Measurements from ENCODE around the gene TIMM17A. TPM values are rescaled to one million over a fixed set of nuclear protein-coding genes. Genes with fewer than 3 reads are reported as not detected.

Gene TIMM17A
- total RNA-seq, 1 donor from 2014 or later, result 21.9 TPM

DNA sequence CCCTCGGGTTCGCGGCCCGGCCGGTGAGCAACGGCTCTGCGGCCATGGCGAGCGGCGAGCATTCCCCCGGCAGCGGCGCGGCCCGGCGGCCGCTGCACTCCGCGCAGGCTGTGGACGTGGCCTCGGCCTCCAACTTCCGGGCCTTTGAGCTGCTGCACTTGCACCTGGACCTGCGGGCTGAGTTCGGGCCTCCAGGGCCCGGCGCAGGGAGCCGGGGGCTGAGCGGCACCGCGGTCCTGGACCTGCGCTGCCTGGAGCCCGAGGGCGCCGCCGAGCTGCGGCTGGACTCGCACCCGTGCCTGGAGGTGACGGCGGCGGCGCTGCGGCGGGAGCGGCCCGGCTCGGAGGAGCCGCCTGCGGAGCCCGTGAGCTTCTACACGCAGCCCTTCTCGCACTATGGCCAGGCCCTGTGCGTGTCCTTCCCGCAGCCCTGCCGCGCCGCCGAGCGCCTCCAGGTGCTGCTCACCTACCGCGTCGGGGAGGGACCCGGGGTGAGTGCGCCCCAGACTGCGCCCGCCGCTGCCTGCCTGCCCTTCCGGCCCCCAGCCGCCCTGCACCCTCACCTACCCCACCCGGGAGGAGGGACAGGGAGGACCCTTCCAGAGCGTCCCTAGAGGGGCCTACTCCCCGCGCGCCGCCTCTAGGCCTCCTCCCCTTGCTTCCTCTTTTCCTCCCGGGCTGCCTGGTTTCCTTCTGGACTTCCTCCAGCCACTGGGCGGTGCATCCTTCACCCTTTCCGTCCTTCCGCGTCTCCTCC, 27.5 kb downstream of the TIMM17A start, which contains the start of gene RNPEP:
Gene RNPEP, plus strand, starts transcription at position 26 of the 757 bp plus-strand sequence. Its CDS starts 19 bp downstream, at position 45.
- DNase-seq (ENCODE audit: low spot score), result peak; percentile 95

DNA sequence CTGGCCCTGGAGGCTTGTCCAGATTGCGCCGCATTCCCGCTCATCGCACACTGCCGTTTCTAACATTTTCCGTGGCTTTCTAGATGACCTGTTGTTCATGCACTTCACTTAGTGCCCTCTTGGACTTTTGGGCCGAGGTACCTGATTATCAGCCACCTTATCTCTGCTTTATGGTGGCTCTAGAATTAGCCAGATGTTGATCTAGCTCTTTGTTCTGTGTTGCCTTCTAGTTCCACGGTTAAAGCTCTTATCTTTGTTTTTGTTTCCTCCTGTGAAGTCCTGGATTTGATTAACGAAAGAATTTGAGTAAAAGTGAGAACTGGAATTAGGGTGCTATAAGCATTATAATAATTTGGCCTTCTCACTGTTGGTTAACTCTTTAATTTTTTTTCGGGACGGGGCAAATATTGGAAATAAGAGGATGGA, 28.1 kb downstream of the TIMM17A start:
- no peak for DNase-seq (ENCODE audit: low spot score)

- DNase-seq (ENCODE audit: low spot score), result no peak
Measured at GRCh38 chr1:201984446-201984845, 29.1 kb downstream of the TIMM17A start.

GRCh38 chr1:201985355-201985754, 30.1 kb downstream of the TIMM17A start:
- no peak for DNase-seq (ENCODE audit: low spot score)

DNA sequence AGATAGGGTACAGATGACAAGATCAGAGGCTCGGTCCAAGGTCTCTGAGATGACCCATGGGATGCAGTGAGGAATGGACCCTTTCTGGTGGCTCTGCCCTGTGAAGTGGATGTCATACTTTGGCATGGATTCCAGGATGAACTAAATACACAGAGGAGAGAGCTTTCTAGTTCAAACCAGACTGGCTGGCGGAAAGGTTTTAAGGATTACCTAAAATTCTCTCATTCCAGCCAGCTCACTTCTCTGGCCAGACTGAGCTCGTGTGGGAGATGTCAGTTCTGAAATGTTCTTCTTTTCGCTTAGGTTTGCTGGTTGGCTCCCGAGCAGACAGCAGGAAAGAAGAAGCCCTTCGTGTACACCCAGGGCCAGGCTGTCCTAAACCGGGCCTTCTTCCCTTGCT, 33.3 kb downstream of the TIMM17A start:
- peak; percentile 89 for DNase-seq (ENCODE audit: low spot score)

DNA sequence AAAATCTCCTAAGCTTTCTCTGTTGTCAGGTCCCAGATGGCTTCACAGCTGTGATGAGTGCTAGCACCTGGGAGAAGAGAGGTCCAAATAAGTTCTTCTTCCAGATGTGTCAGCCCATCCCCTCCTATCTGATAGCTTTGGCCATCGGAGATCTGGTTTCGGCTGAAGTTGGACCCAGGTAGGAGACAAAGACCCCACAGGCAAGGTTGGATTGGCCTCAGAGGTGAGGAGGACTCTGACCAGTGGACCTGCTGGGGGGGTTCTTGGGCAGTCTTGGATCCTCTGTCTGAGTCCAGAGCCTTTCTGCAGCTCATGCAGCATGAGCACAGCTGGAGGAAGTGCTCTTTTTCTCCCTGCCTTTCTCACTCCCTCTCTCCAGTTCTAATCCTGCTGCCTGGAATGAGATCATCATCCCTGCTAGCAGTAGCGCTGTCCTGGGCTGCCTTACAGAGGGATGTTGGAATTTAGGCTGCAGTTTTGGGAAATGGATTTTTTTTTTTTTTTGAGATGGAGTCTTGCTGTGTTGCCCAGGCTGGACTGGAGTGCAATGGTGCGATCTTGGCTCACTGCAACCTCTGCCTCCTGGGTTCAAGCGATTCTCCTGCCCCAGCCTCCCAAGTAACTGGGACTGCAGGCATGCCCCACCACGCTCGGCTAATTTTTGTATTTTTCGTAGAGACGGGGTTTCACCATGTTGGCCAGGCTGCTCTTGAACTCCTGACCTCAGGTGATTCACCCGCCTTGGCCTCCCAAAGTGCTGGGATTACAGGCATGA, 34.2 kb downstream of the TIMM17A start:
- peak; percentile 74 for DNase-seq (ENCODE audit: low spot score)

DNA sequence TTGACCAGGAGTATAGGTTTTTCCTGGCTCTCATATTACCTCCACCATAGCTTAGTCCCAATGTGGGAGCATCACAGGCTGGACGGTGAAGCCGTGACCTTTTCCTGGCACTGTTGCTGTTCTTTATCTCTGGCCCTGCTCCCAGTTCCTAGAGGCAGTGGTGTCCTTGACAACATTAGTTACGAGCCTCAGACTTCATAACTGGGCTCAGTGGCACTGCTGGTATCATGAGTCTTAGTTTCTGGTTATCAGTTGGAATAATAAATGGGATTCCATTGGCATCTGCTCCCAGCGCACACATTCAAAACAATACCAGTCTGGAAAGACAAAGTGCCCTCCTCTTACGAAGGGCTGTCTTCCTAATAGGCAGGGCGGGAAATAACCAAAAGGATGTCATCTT, 35.1 kb downstream of the TIMM17A start:
- peak; percentile 56 for DNase-seq (ENCODE audit: low spot score)

DNA sequence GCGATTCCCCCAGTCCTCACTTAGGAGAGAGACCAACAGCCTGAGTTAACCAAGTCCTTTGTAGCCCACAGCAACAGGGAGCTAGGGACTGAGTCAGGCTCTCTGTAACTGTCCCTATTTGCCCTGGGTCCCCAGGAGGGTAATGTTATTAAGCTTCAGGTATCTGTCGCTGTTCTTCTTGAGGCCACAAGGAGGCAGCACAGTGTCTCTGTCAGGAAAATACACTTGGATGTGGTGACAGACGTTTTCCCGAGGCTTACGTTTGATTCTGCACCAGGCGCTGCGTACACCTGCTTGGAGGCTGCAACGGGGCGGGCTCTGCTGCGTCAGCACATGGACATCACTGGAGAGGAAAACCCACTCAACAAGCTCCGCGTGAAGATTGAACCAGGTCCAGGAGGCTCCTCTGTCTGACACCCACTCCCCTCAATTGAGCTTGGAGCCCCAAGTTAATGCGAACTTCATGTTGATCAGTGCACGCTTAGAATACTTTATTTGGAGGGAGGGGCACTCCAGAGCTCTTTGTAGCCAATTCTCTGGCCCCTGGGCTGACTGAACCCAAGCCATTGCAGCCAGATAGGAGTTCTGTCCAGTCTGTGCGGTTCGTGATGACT, 44.4 kb downstream of the TIMM17A start:
- DNase-seq (ENCODE audit: low spot score), result peak; percentile 41

GRCh38 chr1:202002507-202002906, 47.2 kb downstream of the TIMM17A start:
- DNase-seq (ENCODE audit: low spot score), result no peak

DNA sequence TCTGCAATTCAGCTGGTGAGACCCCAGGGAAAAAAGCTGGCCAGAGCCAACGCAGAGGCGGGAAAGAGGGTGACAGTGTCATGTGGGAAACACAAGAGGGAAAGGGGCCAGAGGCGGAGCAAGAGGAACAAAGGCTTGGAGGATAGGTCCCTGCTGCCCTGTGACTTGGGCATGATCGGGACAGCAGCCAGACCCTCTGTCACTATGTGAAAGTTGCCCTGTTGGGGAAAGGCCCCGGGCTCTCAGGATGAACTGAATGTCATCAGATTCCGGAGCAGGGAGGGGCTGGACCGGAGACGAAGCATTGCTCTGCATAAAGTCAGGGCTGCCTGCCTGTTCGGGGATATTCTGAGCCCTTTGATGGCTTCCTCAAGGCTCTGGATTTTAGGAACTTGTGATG, 49.4 kb downstream of the TIMM17A start:
- no peak for DNase-seq (ENCODE audit: low spot score)

GRCh38 chr1:202005958-202006357, 50.7 kb downstream of the TIMM17A start:
- DNase-seq (ENCODE audit: low spot score), result peak; percentile 19

DNA sequence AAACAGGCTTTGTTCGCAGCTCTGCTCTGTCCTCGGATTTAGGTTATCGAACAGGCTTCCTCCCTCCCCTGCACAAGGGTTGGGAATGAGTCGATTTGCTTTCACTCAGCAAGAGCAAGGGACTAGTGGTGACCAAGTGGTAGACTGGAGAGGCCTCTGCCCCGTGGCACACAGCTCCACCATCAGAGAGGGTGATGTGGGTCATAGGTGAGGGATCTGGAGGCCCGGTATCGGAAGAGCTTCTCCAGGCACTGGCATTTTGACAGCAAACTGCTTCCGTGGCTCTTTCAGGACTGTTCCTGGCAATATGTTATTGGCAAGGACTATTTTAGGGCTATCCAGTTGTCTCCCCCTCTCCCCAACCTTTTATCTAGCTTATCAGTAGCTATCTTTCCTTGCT, 52.0 kb downstream of the TIMM17A start:
- DNase-seq (ENCODE audit: low spot score), result peak; percentile 21

DNA sequence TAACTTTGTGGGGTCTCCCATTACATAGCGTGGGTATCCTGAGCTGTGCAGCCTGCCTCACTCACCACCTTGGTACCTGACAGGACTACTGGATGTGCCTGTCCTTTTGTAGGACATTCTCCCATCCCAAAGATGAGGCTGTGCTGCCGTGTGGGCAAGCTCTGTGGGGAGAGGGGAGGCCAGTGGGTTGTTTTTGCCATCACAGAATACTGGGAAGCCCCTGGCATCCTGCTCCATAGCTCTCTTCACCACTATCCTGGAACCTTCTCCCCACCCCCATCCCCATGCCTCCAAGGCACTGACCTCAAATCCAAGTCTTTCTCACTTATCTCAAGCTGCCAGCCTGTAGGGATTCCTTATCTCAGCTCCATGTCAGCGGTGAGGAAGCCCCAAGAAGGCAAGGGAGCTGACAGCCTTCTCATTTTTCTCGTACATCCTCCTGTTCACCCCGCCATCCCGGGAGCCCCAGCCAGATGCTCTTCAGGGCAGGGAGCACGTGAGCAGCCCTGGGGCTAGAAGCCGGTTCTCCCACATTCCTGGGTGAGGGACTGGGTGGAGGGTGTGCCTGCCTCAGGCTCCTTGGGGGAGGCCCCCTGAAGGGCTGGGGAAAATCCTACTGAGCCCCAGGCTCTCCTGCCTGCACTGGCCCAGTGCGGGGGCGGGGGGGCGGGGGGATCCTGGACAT, 52.6 kb downstream of the TIMM17A start:
- peak; percentile 92 for DNase-seq (ENCODE audit: low spot score)

- DNase-seq (ENCODE audit: low spot score), result peak; percentile 93
Measured at GRCh38 chr1:202009326-202010179, 54.2 kb downstream of the TIMM17A start.

DNA sequence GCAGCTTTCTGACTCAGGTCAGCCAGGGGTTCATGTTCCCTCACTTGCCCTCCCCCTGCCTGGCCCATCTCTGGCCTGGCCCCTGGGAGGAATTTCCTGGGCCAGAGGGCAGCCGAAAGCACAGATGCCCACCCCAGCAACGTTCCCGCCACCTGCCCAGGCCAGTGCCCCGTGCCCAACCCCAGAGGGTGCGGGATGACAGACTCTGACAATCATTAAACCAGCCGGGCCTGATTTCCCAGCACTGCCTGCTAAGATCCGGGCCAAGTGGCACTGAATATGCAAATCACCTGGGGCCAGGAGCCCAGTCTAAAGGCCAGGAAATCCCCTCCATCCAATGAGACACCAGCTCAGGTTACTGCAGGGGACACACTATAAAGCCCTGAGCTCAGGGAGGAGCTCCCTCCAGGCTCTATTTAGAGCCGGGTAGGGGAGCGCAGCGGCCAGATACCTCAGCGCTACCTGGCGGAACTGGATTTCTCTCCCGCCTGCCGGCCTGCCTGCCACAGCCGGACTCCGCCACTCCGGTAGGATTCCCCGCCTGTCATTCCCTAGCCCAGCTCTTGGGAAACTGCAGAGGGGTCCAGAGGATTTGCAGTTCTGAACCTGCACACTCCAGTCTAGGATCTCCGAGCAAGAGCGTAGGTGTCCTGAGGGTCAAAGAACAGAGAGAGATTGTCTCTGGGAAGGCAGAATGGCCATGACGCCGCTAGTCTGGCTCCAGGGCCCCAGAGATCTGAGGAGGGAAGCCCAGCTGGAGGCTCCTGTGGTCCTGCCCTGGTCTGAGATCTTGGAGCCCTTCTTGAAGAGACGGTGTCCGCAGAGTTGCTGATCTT, 55.1 kb downstream of the TIMM17A start, which contains the start of gene ELF3:
Gene ELF3, plus strand, starts transcription at position 408 of the 836 bp plus-strand sequence. CDS start 550 bp downstream, outside the sequence.
- DNase-seq (ENCODE audit: low spot score), result peak; percentile 75

- DNase-seq (ENCODE audit: low spot score), result no peak
Measured at GRCh38 chr1:202011994-202012393, 56.7 kb downstream of the TIMM17A start.

- no peak for DNase-seq (ENCODE audit: low spot score)
Measured at GRCh38 chr1:202012544-202013478, 57.5 kb downstream of the TIMM17A start.

GRCh38 chr1:202013603-202014002, 58.3 kb downstream of the TIMM17A start:
- DNase-seq (ENCODE audit: low spot score), result no peak

GRCh38 chr1:202014060-202014459, 58.8 kb downstream of the TIMM17A start:
- no peak for DNase-seq (ENCODE audit: low spot score)
